ENCODE measurements around the gene PDE1A.

The PDE1A gene

GRCh38 chr2:182406221-182406620 is 20.6 kb downstream of the PDE1A start:
- DNase-seq: no peak

GRCh38 chr2:182404975-182405561 is 21.8 kb downstream of the PDE1A start:
- no peak for DNase-seq

GRCh38 chr2:182404092-182404491 is 22.7 kb downstream of the PDE1A start:
- DNase-seq: no peak

GRCh38 chr2:182393270-182393760 is 33.5 kb downstream of the PDE1A start:
- no peak for DNase-seq

GRCh38 chr2:182391443-182391842 is 35.4 kb downstream of the PDE1A start:
- DNase-seq: no peak

- DNase-seq: peak; percentile 13
Observed at GRCh38 chr2:182386267-182386880, 40.5 kb downstream of the PDE1A start.

GRCh38 chr2:182384860-182385259 is 42.0 kb downstream of the PDE1A start:
- no peak for DNase-seq

- no peak for DNase-seq
Observed at GRCh38 chr2:182381225-182381624, 45.6 kb downstream of the PDE1A start.

- no peak for DNase-seq
Observed at GRCh38 chr2:182379241-182379640, 47.6 kb downstream of the PDE1A start.

GRCh38 chr2:182378759-182379158 is 48.1 kb downstream of the PDE1A start:
- no peak for DNase-seq

- no peak for DNase-seq
Observed at GRCh38 chr2:182377467-182377866, 49.4 kb downstream of the PDE1A start.

GRCh38 chr2:182375862-182376261 is 51.0 kb downstream of the PDE1A start:
- no peak for DNase-seq

GRCh38 chr2:182372661-182373060 is 54.2 kb downstream of the PDE1A start:
- no peak for DNase-seq

- DNase-seq: no peak
Observed at GRCh38 chr2:182368996-182369395, 57.8 kb downstream of the PDE1A start.

- DNase-seq: no peak
Observed at GRCh38 chr2:182368446-182368845, 58.4 kb downstream of the PDE1A start.

- DNase-seq: no peak
Observed at GRCh38 chr2:182367401-182367800, 59.4 kb downstream of the PDE1A start.

- no peak for DNase-seq
Observed at GRCh38 chr2:182366628-182367027, 60.2 kb downstream of the PDE1A start.

- no peak for DNase-seq
Observed at GRCh38 chr2:182365855-182366254, 61.0 kb downstream of the PDE1A start.

- DNase-seq: no peak
Observed at GRCh38 chr2:182361477-182361876, 65.4 kb downstream of the PDE1A start.

- no peak for DNase-seq
Observed at GRCh38 chr2:182360663-182361260, 66.1 kb downstream of the PDE1A start.

GRCh38 chr2:182359990-182360662 is 66.7 kb downstream of the PDE1A start:
- DNase-seq: no peak

GRCh38 chr2:182359027-182359989 is 67.5 kb downstream of the PDE1A start:
- DNase-seq: no peak

GRCh38 chr2:182358601-182359000 is 68.2 kb downstream of the PDE1A start:
- no peak for DNase-seq

Data from activated gamma-delta T cell (primary cell).